GM23248 (cell line): ENCODE measurements around the gene GCNT1.

Experiments used
- EZH2 ChIP-seq: fragments of 200-600 bp; sonication (generic); IDR thresholded peaks from 2 replicates; pipeline ENCODE4 v1.6.1; 2018; ENCODE audit warnings: antibody characterized with exemption, mild to moderate bottlenecking; ENCODE audit not compliant: insufficient read depth, poor library complexity, severe bottlenecking
- EZH2phosphoT487 ChIP-seq: fragments of 200-600 bp; sonication (generic); IDR thresholded peaks from 2 replicates; pipeline ENCODE4 v1.6.1; 2018; ENCODE audit warnings: antibody characterized with exemption, moderate library complexity, mild to moderate bottlenecking, low read depth; ENCODE audit not compliant: insufficient read depth

DNA sequence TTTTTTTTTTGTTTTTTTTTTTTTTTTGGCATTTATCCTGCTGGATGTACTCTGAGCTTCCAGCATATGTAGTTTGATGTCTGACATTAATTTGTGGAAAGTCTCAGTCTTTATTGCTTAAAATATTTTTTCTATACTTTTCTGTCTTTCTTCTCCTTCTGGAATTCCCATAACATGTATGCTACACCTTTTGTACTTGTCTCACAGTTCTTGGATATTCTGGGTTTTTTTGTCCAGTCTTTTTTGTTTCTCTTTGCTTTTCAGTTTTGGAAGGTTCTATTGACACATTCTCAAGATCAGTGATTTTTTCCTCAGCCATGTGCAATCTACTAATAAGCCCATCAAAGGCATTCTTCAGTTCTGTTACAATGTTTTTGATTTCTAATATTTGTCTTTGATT lies 45.3 kb upstream of the GCNT1 start:
- TF ChIP-seq EZH2 (no peak), EZH2phosphoT487 (no peak)
